SH-SY5Y (cell line): ENCODE measurements around the gene DOCK8.

Experiments
- GATA2 ChIP-seq: IDR thresholded peaks from 2 replicates; pipeline ENCODE4 v1.6.1; 2011; ENCODE audit warnings: mild to moderate bottlenecking, low read depth, low read length
- GATA3 ChIP-seq: IDR thresholded peaks from 2 replicates; pipeline ENCODE4 v1.6.1; 2011; ENCODE audit warnings: low read depth, mild to moderate bottlenecking, low read length, moderate library complexity

DNA sequence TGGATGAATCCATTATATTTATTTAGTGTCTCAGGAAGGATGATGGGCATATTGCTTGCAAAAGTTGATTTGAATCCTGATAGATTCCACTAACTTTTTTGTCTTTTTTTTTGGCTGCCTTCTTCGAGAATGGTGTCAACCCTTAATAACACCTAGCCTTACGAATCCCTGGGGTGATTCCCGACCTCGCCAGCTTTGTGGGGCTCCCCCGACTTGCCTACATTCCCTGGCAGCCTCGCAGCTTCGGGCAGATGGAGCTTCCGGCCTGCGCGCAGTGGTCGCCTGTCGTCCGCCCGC, 366 bp upstream of the DOCK8 start:
- TF ChIP-seq GATA3 (no peak), GATA2 (no peak)
